Germinal center (tissue), 1 donor: ENCODE measurements around the gene KRTAP5-1.

Source experiments
- DNase-seq: peaks from one replicate; pipeline ENCODE4 v3.0.0; 2012; ENCODE audit warnings: mixed read lengths, low spot score

Gene KRTAP5-1

GRCh38 chr11:1571760-1572196 lies 13.3 kb downstream of the KRTAP5-1 start:
- DNase-seq = no peak

GRCh38 chr11:1570896-1571759 lies 14.0 kb downstream of the KRTAP5-1 start:
- no peak for DNase-seq

- no peak for DNase-seq
Measured at GRCh38 chr11:1570531-1570895, 14.6 kb downstream of the KRTAP5-1 start.

- no peak for DNase-seq
Measured at GRCh38 chr11:1570001-1570453, 15.1 kb downstream of the KRTAP5-1 start.

- DNase-seq = no peak
Measured at GRCh38 chr11:1569251-1569780, 15.8 kb downstream of the KRTAP5-1 start.

GRCh38 chr11:1568441-1568911 lies 16.6 kb downstream of the KRTAP5-1 start:
- DNase-seq = no peak

GRCh38 chr11:1567721-1568100 lies 17.4 kb downstream of the KRTAP5-1 start:
- DNase-seq = no peak

- no peak for DNase-seq
Measured at GRCh38 chr11:1567052-1567720, 17.9 kb downstream of the KRTAP5-1 start.

GRCh38 chr11:1566381-1567051 lies 18.6 kb downstream of the KRTAP5-1 start:
- DNase-seq = no peak

GRCh38 chr11:1565904-1566247 lies 19.2 kb downstream of the KRTAP5-1 start:
- no peak for DNase-seq

- DNase-seq = no peak
Measured at GRCh38 chr11:1565173-1565903, 19.7 kb downstream of the KRTAP5-1 start.

GRCh38 chr11:1564535-1565172 lies 20.4 kb downstream of the KRTAP5-1 start:
- no peak for DNase-seq

- no peak for DNase-seq
Measured at GRCh38 chr11:1563697-1564534, 21.2 kb downstream of the KRTAP5-1 start.

- DNase-seq = no peak
Measured at GRCh38 chr11:1563149-1563638, 21.9 kb downstream of the KRTAP5-1 start.

GRCh38 chr11:1562469-1563148 lies 22.5 kb downstream of the KRTAP5-1 start:
- DNase-seq = no peak

GRCh38 chr11:1561955-1562354 lies 23.1 kb downstream of the KRTAP5-1 start:
- DNase-seq = no peak

GRCh38 chr11:1561266-1561665 lies 23.8 kb downstream of the KRTAP5-1 start:
- DNase-seq = no peak

GRCh38 chr11:1560649-1561251 lies 24.3 kb downstream of the KRTAP5-1 start:
- DNase-seq = no peak

- no peak for DNase-seq
Measured at GRCh38 chr11:1560002-1560648, 25.0 kb downstream of the KRTAP5-1 start.
